Lower leg skin (tissue), 3 donors: ENCODE results near the gene DNALI1.
A peak's percentile ranks its signal among the peaks of the same experiment; 100 is the strongest.

Source experiments
- POLR2A ChIP-seq, 2 donors: fragments of 450-650 bp; IDR thresholded peaks; one replicate each; pipeline ENCODE4 v1.6.1; 2016 to 2017; ENCODE audit warnings: antibody characterized with exemption in 2 of 2, mild to moderate bottlenecking in 1 of 2, moderate library complexity in 1 of 2
- TF ChIP-seq, protein P1 (sequence below), 3 donors: fragments of 450-650 bp; IDR thresholded peaks; one replicate each; pipeline ENCODE4 v1.5.1; 2016; ENCODE audit warnings: antibody characterized with exemption in 3 of 3, mild to moderate bottlenecking in 3 of 3, moderate library complexity in 2 of 3

DNA sequence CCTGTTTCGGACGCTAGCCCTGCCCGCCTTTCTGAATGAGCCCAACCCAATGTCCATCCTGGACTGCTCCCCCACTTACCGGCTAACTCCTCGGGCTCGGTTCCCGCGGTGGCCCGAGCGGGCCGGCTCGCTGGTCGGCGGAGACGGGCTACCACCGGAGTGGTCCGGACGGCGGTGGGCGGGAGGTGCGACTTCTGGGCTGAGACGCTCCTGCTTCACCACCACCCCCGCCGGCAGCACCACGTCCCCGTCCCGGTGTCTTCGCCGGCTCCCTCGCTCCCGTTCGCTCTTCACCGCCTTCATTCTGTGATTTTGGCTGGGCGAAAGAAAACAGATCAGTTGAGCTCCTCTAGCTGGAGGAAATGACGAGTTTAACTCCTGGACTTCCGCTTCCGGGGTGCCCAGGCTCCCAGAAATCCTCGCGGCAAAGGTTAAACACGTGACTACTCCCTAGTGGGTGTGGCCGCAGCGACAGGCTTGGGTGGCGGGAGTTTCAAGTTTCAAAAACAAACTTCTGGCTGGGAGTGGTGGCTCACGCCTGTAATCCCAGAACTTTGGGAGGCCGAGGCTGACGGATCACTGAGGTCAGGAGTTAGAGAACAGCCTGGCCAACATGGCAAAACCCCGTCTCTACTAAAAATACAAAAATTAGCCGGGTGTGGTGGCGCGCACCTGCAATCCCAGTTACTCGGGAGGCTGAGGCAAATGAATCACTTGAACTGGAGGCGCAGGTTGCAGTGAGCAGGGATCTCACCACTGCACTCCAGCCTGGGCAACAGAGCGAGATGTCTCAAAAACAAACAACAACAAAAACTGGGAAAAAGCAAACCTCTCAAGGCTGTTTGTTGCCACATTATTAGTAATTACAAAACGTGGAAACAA lies 2.6 kb upstream of the DNALI1 start, which contains the start of gene SNIP1:
- TF ChIP-seq, protein P1, sequence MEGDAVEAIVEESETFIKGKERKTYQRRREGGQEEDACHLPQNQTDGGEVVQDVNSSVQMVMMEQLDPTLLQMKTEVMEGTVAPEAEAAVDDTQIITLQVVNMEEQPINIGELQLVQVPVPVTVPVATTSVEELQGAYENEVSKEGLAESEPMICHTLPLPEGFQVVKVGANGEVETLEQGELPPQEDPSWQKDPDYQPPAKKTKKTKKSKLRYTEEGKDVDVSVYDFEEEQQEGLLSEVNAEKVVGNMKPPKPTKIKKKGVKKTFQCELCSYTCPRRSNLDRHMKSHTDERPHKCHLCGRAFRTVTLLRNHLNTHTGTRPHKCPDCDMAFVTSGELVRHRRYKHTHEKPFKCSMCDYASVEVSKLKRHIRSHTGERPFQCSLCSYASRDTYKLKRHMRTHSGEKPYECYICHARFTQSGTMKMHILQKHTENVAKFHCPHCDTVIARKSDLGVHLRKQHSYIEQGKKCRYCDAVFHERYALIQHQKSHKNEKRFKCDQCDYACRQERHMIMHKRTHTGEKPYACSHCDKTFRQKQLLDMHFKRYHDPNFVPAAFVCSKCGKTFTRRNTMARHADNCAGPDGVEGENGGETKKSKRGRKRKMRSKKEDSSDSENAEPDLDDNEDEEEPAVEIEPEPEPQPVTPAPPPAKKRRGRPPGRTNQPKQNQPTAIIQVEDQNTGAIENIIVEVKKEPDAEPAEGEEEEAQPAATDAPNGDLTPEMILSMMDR (IDR thresholded peaks at IDR 0.05) = no peak
- TF ChIP-seq POLR2A (IDR thresholded peaks at IDR 0.05) = peak in 1 of 2 donors; percentile 30
